Endodermal cell (in vitro differentiated cells): ENCODE data around the gene C15orf39. TPM values are rescaled to one million over a fixed set of nuclear protein-coding genes. Genes with fewer than 3 reads are reported as not detected.
A peak's percentile ranks its signal among the peaks of the same experiment; 100 is the strongest.

Source experiments
- DNase-seq: peaks from one replicate; pipeline ENCODE4 v3.0.0-alpha.2; 2017
- H3K27ac ChIP-seq: 2 replicates; pipeline ENCODE4 v1.5.1; 2013; ENCODE audit warnings: mild to moderate bottlenecking, low read depth, low read length, moderate library complexity
- H3K27me3 ChIP-seq: 2 replicates; pipeline ENCODE4 v1.6.1; 2013; ENCODE audit warnings: mild to moderate bottlenecking, low read length, moderate library complexity; ENCODE audit not compliant: insufficient read depth, control insufficient read depth, poor library complexity, severe bottlenecking
- H3K36me3 ChIP-seq: 2 replicates; pipeline ENCODE4 v1.7.0; 2013; ENCODE audit warnings: mild to moderate bottlenecking, low read length, moderate library complexity; ENCODE audit not compliant: control insufficient read depth, insufficient read depth
- H3K4me1 ChIP-seq: one replicate; pipeline ENCODE4 v1.7.0; 2013; ENCODE audit warnings: low read length; ENCODE audit not compliant: control insufficient read depth, insufficient read depth
- H3K4me3 ChIP-seq: 2 replicates; pipeline ENCODE4 v1.5.1; 2013; ENCODE audit warnings: mild to moderate bottlenecking, low read length, moderate library complexity
- H3K9ac ChIP-seq: 2 replicates; pipeline ENCODE4 v1.6.1; 2013; ENCODE audit warnings: mild to moderate bottlenecking, low read length, moderate library complexity; ENCODE audit not compliant: poor library complexity, severe bottlenecking; ENCODE audit errors: extremely low read depth
- H3K9me3 ChIP-seq: 2 replicates; pipeline ENCODE4 v1.6.1; 2013; ENCODE audit warnings: mild to moderate bottlenecking, low read length, moderate library complexity; ENCODE audit not compliant: control insufficient read depth
- H3K27ac Mint-ChIP-seq: 2 replicates; pipeline ENCODE4 v1.8.0; 2020; ENCODE audit warnings: mixed read lengths
- H3K27me3 Mint-ChIP-seq: 2 replicates; pipeline ENCODE4 v1.8.0; 2021; ENCODE audit warnings: mild to moderate bottlenecking, mixed read lengths; ENCODE audit not compliant: insufficient read depth
- H3K36me3 Mint-ChIP-seq: 2 replicates; pipeline ENCODE4 v1.8.0; 2020; ENCODE audit warnings: low read depth, mixed read lengths
- H3K4me1 Mint-ChIP-seq: 2 replicates; pipeline ENCODE4 v1.8.0; 2020; ENCODE audit warnings: mixed read lengths
- H3K4me3 Mint-ChIP-seq: 2 replicates; pipeline ENCODE4 v1.8.0; 2020; ENCODE audit warnings: mild to moderate bottlenecking, moderate library complexity, mixed read lengths
- H3K9me3 Mint-ChIP-seq: 2 replicates; pipeline ENCODE4 v1.8.0; 2020; ENCODE audit warnings: mild to moderate bottlenecking, mixed read lengths
- CTCF ChIP-seq: fragments of 200-600 bp; sonication (generic); conservative IDR thresholded peaks from 2 replicates; pipeline ENCODE4 v1.5.0; 2021; ENCODE audit warnings: antibody characterized with exemption, mild to moderate bottlenecking
- WGBS, 2 experiments: methylation state at CpG; one replicate each; pipeline versions ENCODE4 v1.1.5 to v1.1.7; 2013; ENCODE audit warnings: missing lambda C conversion rate in 2 of 2, mixed read lengths in 1 of 2; ENCODE audit not compliant: insufficient coverage in 1 of 2, insufficient read length in 1 of 2; 5-methylcytosine and 5-hydroxymethylcytosine counted together
- total RNA-seq, 2 donors: library from RNA; stranded (reverse); fragmentation: NEBNext Ultra II Directional in 1 of 2; extraction: Animal tissue kit (Norgen Biotek cat#: 25700) in 1 of 2; gene quantifications; 2 replicates in 1 of 2; 3 replicates in 1 of 2; pipeline ENCODE4 v1.2.1, GENCODE V29; 2021

The C15orf39 gene
- total RNA-seq, 2 donors from 2014 or later = 19.0 to 22.2 TPM

- Histone ChIP-seq H3K27ac (no peak overlapping the region), H3K4me3 (no peak overlapping the region), H3K9me3 (peaks cover 17% of the 10 kb centered on the region), H3K27me3 (no peaks in the 10 kb centered on the region), H3K9ac (peak overlapping the region; percentile 6), H3K4me1 (peaks cover 24% of the 10 kb centered on the region), H3K36me3 (no peaks in the 10 kb centered on the region)
- DNase-seq = peak; percentile 94
- H3K4me3 Mint-ChIP-seq = no peak overlapping the region
- H3K27ac Mint-ChIP-seq = no peak overlapping the region
- H3K27me3 Mint-ChIP-seq = peaks cover 4% of the 10 kb centered on the region
- 5 to 19% methylated on average over 4 to 13 of the region's 13 CpGs for WGBS, 2 experiments
- peaks cover 28% of the 10 kb centered on the region for H3K4me1 Mint-ChIP-seq
- H3K9me3 Mint-ChIP-seq = peaks cover 19% of the 10 kb centered on the region
- no peak for TF ChIP-seq CTCF
- H3K36me3 Mint-ChIP-seq = peaks cover 7% of the 10 kb centered on the region
Observed at GRCh38 chr15:75195122-75195765, 6.4 kb upstream of the C15orf39 start.

- H3K27ac ChIP-seq = no peak overlapping the region
- no peak for DNase-seq
- no peak overlapping the region for H3K4me3 ChIP-seq
- Mint-ChIP-seq H3K9me3 (peaks cover 14% of the 10 kb centered on the region), H3K27ac (no peak overlapping the region), H3K4me3 (no peak overlapping the region), H3K27me3 (peaks cover 4% of the 10 kb centered on the region), H3K36me3 (peaks cover 5% of the 10 kb centered on the region), H3K4me1 (peaks cover 32% of the 10 kb centered on the region)
- H3K36me3 ChIP-seq = no peaks in the 10 kb centered on the region
- WGBS, 2 experiments = 74 to 100% methylated on average over 1 to 13 of the region's 14 CpGs
- H3K9ac ChIP-seq = no peak overlapping the region
- no peaks in the 10 kb centered on the region for H3K27me3 ChIP-seq
- H3K9me3 ChIP-seq = peaks cover 11% of the 10 kb centered on the region
- H3K4me1 ChIP-seq = peaks cover 30% of the 10 kb centered on the region
- no peak for TF ChIP-seq CTCF
Observed at GRCh38 chr15:75195766-75196241, 5.9 kb upstream of the C15orf39 start.

GRCh38 chr15:75197062-75197630 lies 4.5 kb upstream of the C15orf39 start:
- Histone ChIP-seq H3K36me3 (no peaks in the 10 kb centered on the region), H3K27ac (no peak overlapping the region), H3K27me3 (no peaks in the 10 kb centered on the region), H3K4me1 (peaks cover 33% of the 10 kb centered on the region), H3K9ac (no peak overlapping the region), H3K4me3 (no peak overlapping the region), H3K9me3 (no peaks in the 10 kb centered on the region)
- H3K4me3 Mint-ChIP-seq = no peak overlapping the region
- TF ChIP-seq CTCF = no peak
- peaks cover 38% of the 10 kb centered on the region for H3K4me1 Mint-ChIP-seq
- H3K36me3 Mint-ChIP-seq = no peaks in the 10 kb centered on the region
- no peaks in the 10 kb centered on the region for H3K27me3 Mint-ChIP-seq
- DNase-seq = no peak
- peaks cover 2% of the 10 kb centered on the region for H3K9me3 Mint-ChIP-seq
- WGBS, 2 experiments = 92 to 94% methylated on average over 4 of the region's 4 CpGs
- H3K27ac Mint-ChIP-seq = no peak overlapping the region
